Measurements from ENCODE around the gene RGS7.
"Not testable (repeated sequence)": the region's sequence is repeated elsewhere in the genome, so short reads cannot be mapped to it uniquely, and the experiment has no call there.

RGS7 gene

GRCh38 chr1:241101622-241102021 is 255.4 kb downstream of the RGS7 start:
- Histone ChIP-seq H3K4me1 (ENCODE audit: control insufficient read depth, low read depth, low read length) (peaks cover 2% of the 10 kb centered on the region), H2BK5ac (ENCODE audit: low read length) (no peak overlapping the region), H3K79me1 (ENCODE audit: low read length) (no peaks in the 10 kb centered on the region), H3K4me3 (ENCODE audit: low read length) (no peak overlapping the region), H2AK5ac (ENCODE audit: low read length) (no peak overlapping the region), H3K56ac (ENCODE audit: low read length) (no peak overlapping the region), H4K5ac (ENCODE audit: low read length) (no peak overlapping the region), H2BK120ac (ENCODE audit: low read depth, low read length) (no peak overlapping the region), H2BK15ac (replicated peaks; ENCODE audit: low read depth) (no peak overlapping the region), H3K36me3 (ENCODE audit: control insufficient read depth, insufficient read depth, low read length) (no peaks in the 10 kb centered on the region), H3K4me2 (ENCODE audit: low read length) (no peak overlapping the region), H3K27me3 (ENCODE audit: insufficient read depth, low read length, poor library complexity) (no peaks in the 10 kb centered on the region), H3K4ac (ENCODE audit: low read depth, low read length) (no peak overlapping the region), H3K9ac (ENCODE audit: low read length) (no peak overlapping the region), H4K8ac (ENCODE audit: low read depth, low read length) (no peak overlapping the region), H3K79me2 (ENCODE audit: control insufficient read depth, insufficient read depth, low read length) (no peaks in the 10 kb centered on the region), H3K23ac (ENCODE audit: low read length) (no peak overlapping the region), H3K18ac (ENCODE audit: low read length) (no peak overlapping the region), H3K27ac (ENCODE audit: low read depth, low read length) (no peak overlapping the region)
- no peak for DNase-seq
- whole genome bisulfite sequencing (ENCODE audit: extremely low coverage, insufficient coverage, low lambda C conversion rate) = no CpG with 5 or more reads among the region's 3 CpGs

GRCh38 chr1:241097479-241097878 is 259.5 kb downstream of the RGS7 start:
- Histone ChIP-seq H3K4me1 (ENCODE audit: control insufficient read depth, low read depth, low read length) (peaks cover 2% of the 10 kb centered on the region), H4K5ac (ENCODE audit: low read length) (no peak overlapping the region), H2BK15ac (replicated peaks; ENCODE audit: low read depth) (no peak overlapping the region), H2BK120ac (ENCODE audit: low read depth, low read length) (no peak overlapping the region), H4K8ac (ENCODE audit: low read depth, low read length) (no peak overlapping the region), H3K18ac (ENCODE audit: low read length) (no peak overlapping the region), H3K27me3 (ENCODE audit: insufficient read depth, low read length, poor library complexity) (no peaks in the 10 kb centered on the region), H3K9ac (ENCODE audit: low read length) (no peak overlapping the region), H3K79me2 (ENCODE audit: control insufficient read depth, insufficient read depth, low read length) (no peaks in the 10 kb centered on the region), H3K79me1 (ENCODE audit: low read length) (no peaks in the 10 kb centered on the region), H3K36me3 (ENCODE audit: control insufficient read depth, insufficient read depth, low read length) (no peaks in the 10 kb centered on the region), H3K23ac (ENCODE audit: low read length) (no peak overlapping the region), H3K4ac (ENCODE audit: low read depth, low read length) (no peak overlapping the region), H2AK5ac (ENCODE audit: low read length) (no peak overlapping the region), H3K27ac (ENCODE audit: low read depth, low read length) (no peak overlapping the region), H3K56ac (ENCODE audit: low read length) (no peak overlapping the region), H3K4me3 (ENCODE audit: low read length) (no peak overlapping the region), H2BK5ac (ENCODE audit: low read length) (no peak overlapping the region), H3K4me2 (ENCODE audit: low read length) (no peak overlapping the region)
- WGBS (ENCODE audit: extremely low coverage, insufficient coverage, low lambda C conversion rate) = no CpG with 5 or more reads among the region's 5 CpGs
- DNase-seq = peak; percentile 20

DNA sequence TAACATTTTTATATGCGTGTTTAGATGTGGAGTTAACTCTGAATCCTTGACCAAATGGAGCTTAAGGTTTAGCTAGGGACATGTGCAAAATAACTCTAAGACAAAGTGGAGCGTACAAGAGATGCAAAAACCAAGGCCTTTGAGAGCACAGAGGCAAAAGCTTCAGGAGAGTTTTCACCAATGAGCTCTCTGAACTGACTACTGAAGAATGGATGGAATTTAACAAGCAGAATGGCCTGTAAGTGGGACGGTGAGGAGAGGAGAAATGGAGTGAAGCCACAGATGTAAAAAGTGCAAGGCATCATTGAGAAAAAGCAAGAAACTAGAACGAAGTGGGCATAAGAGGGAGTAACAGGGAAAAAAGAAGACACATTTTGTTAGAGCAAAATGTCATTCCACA is 260.0 kb downstream of the RGS7 start:
- Histone ChIP-seq H3K18ac (ENCODE audit: low read length) (no peak overlapping the region), H3K56ac (ENCODE audit: low read length) (no peak overlapping the region), H3K4me2 (ENCODE audit: low read length) (no peak overlapping the region), H3K9ac (ENCODE audit: low read length) (no peak overlapping the region), H3K36me3 (ENCODE audit: control insufficient read depth, insufficient read depth, low read length) (no peaks in the 10 kb centered on the region), H3K4me1 (ENCODE audit: control insufficient read depth, low read depth, low read length) (peaks cover 2% of the 10 kb centered on the region), H3K23ac (ENCODE audit: low read length) (no peak overlapping the region), H3K79me1 (ENCODE audit: low read length) (no peaks in the 10 kb centered on the region), H2BK5ac (ENCODE audit: low read length) (no peak overlapping the region), H3K27me3 (ENCODE audit: insufficient read depth, low read length, poor library complexity) (no peaks in the 10 kb centered on the region), H3K4ac (ENCODE audit: low read depth, low read length) (no peak overlapping the region), H4K5ac (ENCODE audit: low read length) (no peak overlapping the region), H3K4me3 (ENCODE audit: low read length) (no peak overlapping the region), H4K8ac (ENCODE audit: low read depth, low read length) (no peak overlapping the region), H2BK120ac (ENCODE audit: low read depth, low read length) (no peak overlapping the region), H2BK15ac (replicated peaks; ENCODE audit: low read depth) (no peak overlapping the region), H3K79me2 (ENCODE audit: control insufficient read depth, insufficient read depth, low read length) (no peaks in the 10 kb centered on the region), H2AK5ac (ENCODE audit: low read length) (no peak overlapping the region), H3K27ac (ENCODE audit: low read depth, low read length) (no peak overlapping the region)
- DNase-seq = peak; percentile 43
- no CpG with 5 or more reads among the region's 4 CpGs for WGBS (ENCODE audit: extremely low coverage, insufficient coverage, low lambda C conversion rate)

DNA sequence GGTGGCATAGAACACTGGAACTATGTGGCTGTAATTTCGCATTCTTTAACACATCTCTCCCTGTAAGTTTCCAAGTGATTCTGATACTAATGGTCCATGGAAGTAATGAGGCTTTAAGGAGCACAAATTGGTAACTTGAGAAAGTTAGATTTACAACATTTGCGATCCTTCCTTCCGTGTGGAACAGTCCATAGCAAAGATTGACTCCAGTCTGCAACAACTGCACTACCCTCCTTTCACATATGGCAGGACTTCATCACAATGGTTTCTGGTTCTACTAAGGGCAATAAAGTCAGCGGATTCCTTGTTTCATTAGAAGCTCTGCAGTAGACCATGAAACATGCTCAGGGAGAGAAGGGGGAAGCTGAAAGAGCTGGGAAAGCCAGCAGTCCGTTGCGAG is 261.2 kb downstream of the RGS7 start:
- Histone ChIP-seq H3K23ac (ENCODE audit: low read length) (no peak overlapping the region), H3K9ac (ENCODE audit: low read length) (no peak overlapping the region)
- DNase-seq = no peak

DNA sequence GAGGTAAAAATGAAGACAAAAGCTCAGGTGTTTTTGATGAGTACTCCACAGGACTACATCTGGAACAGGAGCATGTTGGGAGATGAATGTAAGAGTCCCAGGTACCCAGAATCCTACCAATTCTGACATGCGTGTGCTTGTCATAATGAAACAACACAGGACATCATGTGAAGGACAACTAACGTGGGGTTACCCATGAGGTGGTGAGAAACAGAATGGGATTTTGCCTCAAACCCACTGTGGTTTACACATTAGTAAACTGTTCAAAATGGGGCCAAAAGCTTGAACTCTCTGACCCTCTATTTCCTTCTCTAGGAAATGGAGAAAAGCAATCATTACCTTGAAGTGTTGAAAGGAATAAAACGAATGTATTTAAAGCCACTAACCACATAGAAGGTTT is 266.2 kb downstream of the RGS7 start:
- no CpG with 5 or more reads among the region's 3 CpGs for WGBS (ENCODE audit: extremely low coverage, insufficient coverage, low lambda C conversion rate)
- H3K27me3 ChIP-seq (ENCODE audit: insufficient read depth, low read length, poor library complexity) = no peaks in the 10 kb centered on the region
- H2BK5ac ChIP-seq (ENCODE audit: low read length) = no peak overlapping the region
- H4K8ac ChIP-seq (ENCODE audit: low read depth, low read length) = no peak overlapping the region
- no peaks in the 10 kb centered on the region for H3K79me2 ChIP-seq (ENCODE audit: control insufficient read depth, insufficient read depth, low read length)
- H3K56ac ChIP-seq (ENCODE audit: low read length) = no peak overlapping the region
- no peak overlapping the region for H2BK120ac ChIP-seq (ENCODE audit: low read depth, low read length)
- H2AK5ac ChIP-seq (ENCODE audit: low read length) = no peak overlapping the region
- H3K23ac ChIP-seq (ENCODE audit: low read length) = no peak overlapping the region
- H2BK15ac ChIP-seq (replicated peaks; ENCODE audit: low read depth) = no peak overlapping the region
- no peak overlapping the region for H3K9ac ChIP-seq (ENCODE audit: low read length)
- H3K18ac ChIP-seq (ENCODE audit: low read length) = no peak overlapping the region
- no peak overlapping the region for H3K4me3 ChIP-seq (ENCODE audit: low read length)
- H3K79me1 ChIP-seq (ENCODE audit: low read length) = no peaks in the 10 kb centered on the region
- H3K36me3 ChIP-seq (ENCODE audit: control insufficient read depth, insufficient read depth, low read length) = no peaks in the 10 kb centered on the region
- no peak overlapping the region for H3K4me2 ChIP-seq (ENCODE audit: low read length)
- DNase-seq = no peak
- no peak overlapping the region for H4K5ac ChIP-seq (ENCODE audit: low read length)
- H3K4me1 ChIP-seq (ENCODE audit: control insufficient read depth, low read depth, low read length) = no peaks in the 10 kb centered on the region
- no peak overlapping the region for H3K4ac ChIP-seq (ENCODE audit: low read depth, low read length)
- no peak overlapping the region for H3K27ac ChIP-seq (ENCODE audit: low read depth, low read length)

More for the DNA sequence above, 261.2 kb downstream of the RGS7 start:
- H3K4ac ChIP-seq (ENCODE audit: low read depth, low read length) = no peak overlapping the region
- no peak overlapping the region for H3K56ac ChIP-seq (ENCODE audit: low read length)
- H3K79me2 ChIP-seq (ENCODE audit: control insufficient read depth, insufficient read depth, low read length) = no peaks in the 10 kb centered on the region
- WGBS (ENCODE audit: extremely low coverage, insufficient coverage, low lambda C conversion rate) = no CpG with 5 or more reads among the region's 6 CpGs
- peaks cover 2% of the 10 kb centered on the region for H3K4me1 ChIP-seq (ENCODE audit: control insufficient read depth, low read depth, low read length)
- H3K27me3 ChIP-seq (ENCODE audit: insufficient read depth, low read length, poor library complexity) = no peaks in the 10 kb centered on the region
- H3K27ac ChIP-seq (ENCODE audit: low read depth, low read length) = no peak overlapping the region
- H2BK15ac ChIP-seq (replicated peaks; ENCODE audit: low read depth) = no peak overlapping the region
- H3K36me3 ChIP-seq (ENCODE audit: control insufficient read depth, insufficient read depth, low read length) = no peaks in the 10 kb centered on the region
- no peak overlapping the region for H4K8ac ChIP-seq (ENCODE audit: low read depth, low read length)
- no peaks in the 10 kb centered on the region for H3K79me1 ChIP-seq (ENCODE audit: low read length)
- no peak overlapping the region for H2AK5ac ChIP-seq (ENCODE audit: low read length)
- no peak overlapping the region for H3K18ac ChIP-seq (ENCODE audit: low read length)
- no peak overlapping the region for H4K5ac ChIP-seq (ENCODE audit: low read length)
- no peak overlapping the region for H3K4me2 ChIP-seq (ENCODE audit: low read length)
- H3K4me3 ChIP-seq (ENCODE audit: low read length) = no peak overlapping the region
- no peak overlapping the region for H2BK5ac ChIP-seq (ENCODE audit: low read length)
- no peak overlapping the region for H2BK120ac ChIP-seq (ENCODE audit: low read depth, low read length)

GRCh38 chr1:241089066-241089465 is 267.9 kb downstream of the RGS7 start:
- H2BK120ac ChIP-seq (ENCODE audit: low read depth, low read length); H3K79me2 ChIP-seq (ENCODE audit: control insufficient read depth, insufficient read depth, low read length); H3K4me1 ChIP-seq (ENCODE audit: control insufficient read depth, low read depth, low read length); H3K4me2 ChIP-seq (ENCODE audit: low read length); H3K36me3 ChIP-seq (ENCODE audit: control insufficient read depth, insufficient read depth, low read length); H4K8ac ChIP-seq (ENCODE audit: low read depth, low read length); H3K56ac ChIP-seq (ENCODE audit: low read length); H2BK5ac ChIP-seq (ENCODE audit: low read length); H3K4ac ChIP-seq (ENCODE audit: low read depth, low read length); H3K27me3 ChIP-seq (ENCODE audit: insufficient read depth, low read length, poor library complexity); H3K4me3 ChIP-seq (ENCODE audit: low read length); DNase-seq; H3K79me1 ChIP-seq (ENCODE audit: low read length); H3K9ac ChIP-seq (ENCODE audit: low read length); H2AK5ac ChIP-seq (ENCODE audit: low read length); H3K27ac ChIP-seq (ENCODE audit: low read depth, low read length); H4K5ac ChIP-seq (ENCODE audit: low read length); H3K18ac ChIP-seq (ENCODE audit: low read length); H3K23ac ChIP-seq (ENCODE audit: low read length); H2BK15ac ChIP-seq (replicated peaks; ENCODE audit: low read depth): not testable (repeated sequence)
- WGBS (ENCODE audit: extremely low coverage, insufficient coverage, low lambda C conversion rate) = no CpG with 5 or more reads among the region's 1 CpG
